Measurements from ENCODE around the gene IFNGR2. TPM values are rescaled to one million over a fixed set of nuclear protein-coding genes. Genes with fewer than 3 reads are reported as not detected.

IFNGR2 gene
- total RNA-seq, 6 experiments from 2014 or later = 51.2 to 68.6 (median 64.2) TPM

- TF ChIP-seq CTCF (IDR thresholded peaks at IDR 0.05) = peak; percentile 72
- peak; percentile 90 for DNase-seq
- peak within 1 kb of the TSS; percentile 97 for H3K4me3 Mint-ChIP-seq
- H3K36me3 Mint-ChIP-seq (ENCODE audit: low read depth) = no peaks in the 10 kb centered on the region
- no peaks in the 10 kb centered on the region for H3K9me3 Mint-ChIP-seq
- H3K27ac Mint-ChIP-seq = peak within 1 kb of the TSS; percentile 94
- peaks cover 19% of the 10 kb centered on the region for H3K4me1 Mint-ChIP-seq (ENCODE audit: low read depth)
- peaks cover 4% of the 10 kb centered on the region for H3K27me3 Mint-ChIP-seq (ENCODE audit: insufficient read depth)
These were observed 76.7 kb downstream of the IFNGR2 start, which contains the start of gene TMEM50B for GRCh38 chr21:33479679-33480480. TMEM50B (minus strand) TSS chr21:33479974; CDS start chr21:33468885, 11,089 bp downstream.

- H3K9me3 Mint-ChIP-seq = no peaks in the 10 kb centered on the region
- TF ChIP-seq CTCF (IDR thresholded peaks at IDR 0.05) = no peak
- H3K36me3 Mint-ChIP-seq (ENCODE audit: low read depth) = no peaks in the 10 kb centered on the region
- peaks cover 19% of the 10 kb centered on the region for H3K4me1 Mint-ChIP-seq (ENCODE audit: low read depth)
- H3K4me3 Mint-ChIP-seq = peak overlapping the region; percentile 96
- H3K27ac Mint-ChIP-seq = peak overlapping the region; percentile 94
- H3K27me3 Mint-ChIP-seq (ENCODE audit: insufficient read depth) = peaks cover 4% of the 10 kb centered on the region
- no peak for DNase-seq
These were observed 77.4 kb downstream of the IFNGR2 start for GRCh38 chr21:33480481-33481103.

- Mint-ChIP-seq H3K27ac (no peak overlapping the region), H3K36me3 (ENCODE audit: low read depth) (no peaks in the 10 kb centered on the region), H3K4me3 (peak overlapping the region; percentile 96), H3K4me1 (ENCODE audit: low read depth) (peaks cover 19% of the 10 kb centered on the region), H3K9me3 (no peaks in the 10 kb centered on the region), H3K27me3 (ENCODE audit: insufficient read depth) (peaks cover 4% of the 10 kb centered on the region)
- no peak for DNase-seq
- no peak for TF ChIP-seq CTCF (IDR thresholded peaks at IDR 0.05)
These were observed 78.2 kb downstream of the IFNGR2 start for GRCh38 chr21:33481314-33481943.

Other genes with a start within 250 kb of the IFNGR2 start
- 10 to 100 TPM in 5 of 6 experiments, 1 to 10 TPM in 1; 8.0 to 14.6 (median 11.0) TPM for gene IFNAR2, start 173.5 kb upstream of the IFNGR2 start, total RNA-seq (2021; fragmentation: NEBNext Ultra II Directional; extraction: Animal tissue kit (Norgen Biotek cat#: 25700))
- 10 to 100 TPM; 25.5 to 35.3 (median 29.5) TPM for gene IL10RB, start 137.0 kb upstream of the IFNGR2 start, total RNA-seq (2021; fragmentation: NEBNext Ultra II Directional; extraction: Animal tissue kit (Norgen Biotek cat#: 25700))
- gene IFNAR1, start 78.4 kb upstream of the IFNGR2 start, total RNA-seq (2021; fragmentation: NEBNext Ultra II Directional; extraction: Animal tissue kit (Norgen Biotek cat#: 25700)) = 10 to 100 TPM; 42.0 to 49.7 (median 43.6) TPM
- 10 to 100 TPM; 22.9 to 30.3 (median 24.5) TPM for gene TMEM50B, start 76.6 kb downstream of the IFNGR2 start, total RNA-seq (2021; fragmentation: NEBNext Ultra II Directional; extraction: Animal tissue kit (Norgen Biotek cat#: 25700))
- gene DNAJC28, start 88.3 kb downstream of the IFNGR2 start, total RNA-seq (2021; fragmentation: NEBNext Ultra II Directional; extraction: Animal tissue kit (Norgen Biotek cat#: 25700)) = 1 to 10 TPM in 5 of 6 experiments, under 1 TPM in 1; 0.91 to 2.2 (median 1.2) TPM
- gene GART, start 138.7 kb downstream of the IFNGR2 start, total RNA-seq (2021; fragmentation: NEBNext Ultra II Directional; extraction: Animal tissue kit (Norgen Biotek cat#: 25700)) = 10 to 100 TPM; 72.6 to 87.5 (median 80.2) TPM
- 100 to 1,000 TPM; 193 to 233 (median 219) TPM for gene SON, start 139.6 kb downstream of the IFNGR2 start, total RNA-seq (2021; fragmentation: NEBNext Ultra II Directional; extraction: Animal tissue kit (Norgen Biotek cat#: 25700))
- gene DONSON, start 185.3 kb downstream of the IFNGR2 start, total RNA-seq (2021; fragmentation: NEBNext Ultra II Directional; extraction: Animal tissue kit (Norgen Biotek cat#: 25700)) = 10 to 100 TPM; 14.7 to 32.0 (median 28.6) TPM
- gene CRYZL1, start 238.3 kb downstream of the IFNGR2 start, total RNA-seq (2021; fragmentation: NEBNext Ultra II Directional; extraction: Animal tissue kit (Norgen Biotek cat#: 25700)) = 10 to 100 TPM; 28.0 to 32.8 (median 30.2) TPM
- 10 to 100 TPM; 47.7 to 54.8 (median 54.0) TPM for gene ITSN1, start 239.1 kb downstream of the IFNGR2 start, total RNA-seq (2021; fragmentation: NEBNext Ultra II Directional; extraction: Animal tissue kit (Norgen Biotek cat#: 25700))

Data from HFFc6 (cell line).